BE2C (cell line): Measurements from ENCODE around the gene SATB1.

Experiments used
- DNase-seq: peaks from one replicate; pipeline ENCODE4 v3.0.0-alpha.2; 2020
- H3K27me3 ChIP-seq: fragments of 250-450 bp; sonication (Bioruptor Pico); 2 replicates; pipeline ENCODE4 v1.5.1; 2020; ENCODE audit warnings: mild to moderate bottlenecking
- H3K36me3 ChIP-seq: fragments of 250-450 bp; sonication (Bioruptor Pico); 2 replicates; pipeline ENCODE4 v1.5.1; 2020; ENCODE audit warnings: mild to moderate bottlenecking
- H3K4me1 ChIP-seq: fragments of 250-450 bp; sonication (Bioruptor Pico); 2 replicates; pipeline ENCODE4 v1.5.1; 2020
- H3K4me3 ChIP-seq: 2 replicates; pipeline ENCODE4 v1.5.1; 2011; ENCODE audit warnings: low read depth, low read length
- H3K9me3 ChIP-seq: fragments of 250-450 bp; sonication (Bioruptor Pico); 2 replicates; pipeline ENCODE4 v1.5.1; 2020
- CTCF ChIP-seq: IDR thresholded peaks from 2 replicates; pipeline ENCODE4 v1.5.1; 2012; ENCODE audit warnings: mild to moderate bottlenecking, low read depth, low read length

Gene SATB1

GRCh38 chr3:18434711-18435110, 9.6 kb upstream of the SATB1 start:
- no peaks in the 10 kb centered on the region for H3K27me3 ChIP-seq
- H3K9me3 ChIP-seq = no peaks in the 10 kb centered on the region
- no peak for DNase-seq
- no peaks in the 10 kb centered on the region for H3K4me1 ChIP-seq
- no peak for TF ChIP-seq CTCF
- no peaks in the 10 kb centered on the region for H3K36me3 ChIP-seq
- H3K4me3 ChIP-seq = no peak overlapping the region

- DNase-seq = no peak
- H3K27me3 ChIP-seq = no peaks in the 10 kb centered on the region
- no peaks in the 10 kb centered on the region for H3K4me1 ChIP-seq
- H3K4me3 ChIP-seq = no peak overlapping the region
- TF ChIP-seq CTCF = no peak
- H3K36me3 ChIP-seq = no peaks in the 10 kb centered on the region
- no peaks in the 10 kb centered on the region for H3K9me3 ChIP-seq
These were observed 7.6 kb upstream of the SATB1 start for GRCh38 chr3:18432752-18433151.

- Histone ChIP-seq H3K4me3 (no peak overlapping the region), H3K36me3 (no peaks in the 10 kb centered on the region), H3K9me3 (no peaks in the 10 kb centered on the region), H3K4me1 (no peaks in the 10 kb centered on the region), H3K27me3 (no peaks in the 10 kb centered on the region)
- TF ChIP-seq CTCF = no peak
- no peak for DNase-seq
These were observed 6.1 kb upstream of the SATB1 start for GRCh38 chr3:18431266-18431665.

GRCh38 chr3:18428991-18429745, 4.0 kb upstream of the SATB1 start:
- H3K4me3 ChIP-seq = no peak overlapping the region
- no peaks in the 10 kb centered on the region for H3K4me1 ChIP-seq
- no peaks in the 10 kb centered on the region for H3K36me3 ChIP-seq
- no peaks in the 10 kb centered on the region for H3K9me3 ChIP-seq
- H3K27me3 ChIP-seq = no peaks in the 10 kb centered on the region
- no peak for TF ChIP-seq CTCF
- no peak for DNase-seq

- TF ChIP-seq CTCF = no peak
- Histone ChIP-seq H3K27me3 (no peaks in the 10 kb centered on the region), H3K4me3 (no peak overlapping the region), H3K36me3 (no peaks in the 10 kb centered on the region), H3K9me3 (no peaks in the 10 kb centered on the region), H3K4me1 (no peaks in the 10 kb centered on the region)
- DNase-seq = no peak
These were observed 2.9 kb upstream of the SATB1 start for GRCh38 chr3:18428036-18428435.

GRCh38 chr3:18426597-18427193, 1.6 kb upstream of the SATB1 start:
- no peak for DNase-seq
- Histone ChIP-seq H3K9me3 (no peaks in the 10 kb centered on the region), H3K4me1 (no peaks in the 10 kb centered on the region), H3K27me3 (no peaks in the 10 kb centered on the region), H3K36me3 (no peaks in the 10 kb centered on the region), H3K4me3 (no peak overlapping the region)
- no peak for TF ChIP-seq CTCF
